DOHH2 (cell line): Measurements from ENCODE around the gene GAD1.

Experiments
- H3F3A ChIP-seq: fragments of 200-600 bp; sonication (generic), shearing (Covaris generic); 2 replicates; pipeline ENCODE4 v1.6.0; 2016; ENCODE audit warnings: antibody characterized with exemption, mild to moderate bottlenecking; ENCODE audit not compliant: control insufficient read depth, insufficient read depth
- H3K27ac ChIP-seq: fragments of 200-600 bp; sonication (generic); 2 replicates; pipeline ENCODE4 v1.5.1; 2014; ENCODE audit warnings: low read depth, mild to moderate bottlenecking, low read length, moderate library complexity
- H3K27me3 ChIP-seq: fragments of 200-600 bp; sonication (generic); 2 replicates; pipeline ENCODE4 v1.6.1; 2014; ENCODE audit warnings: mild to moderate bottlenecking, low read length, mixed read lengths; ENCODE audit not compliant: control insufficient read depth
- H3K36me3 ChIP-seq: fragments of 200-600 bp; sonication (generic); 2 replicates; pipeline ENCODE4 v1.6.1; 2014; ENCODE audit warnings: mild to moderate bottlenecking, low read length, moderate library complexity, mixed read lengths; ENCODE audit not compliant: control insufficient read depth
- H3K4me1 ChIP-seq: fragments of 200-600 bp; sonication (generic); 2 replicates; pipeline ENCODE4 v1.6.1; 2014; ENCODE audit warnings: mild to moderate bottlenecking, low read length, mixed read lengths; ENCODE audit not compliant: control insufficient read depth
- H3K4me2 ChIP-seq: fragments of 200-600 bp; sonication (generic); 2 replicates; pipeline ENCODE4 v1.6.0; 2014; ENCODE audit warnings: mild to moderate bottlenecking, low read length, moderate library complexity
- H3K4me3 ChIP-seq: fragments of 200-600 bp; sonication (generic); 2 replicates; pipeline ENCODE4 v1.5.1; 2014; ENCODE audit warnings: mild to moderate bottlenecking, low read length, mixed read lengths
- H3K79me2 ChIP-seq: fragments of 200-600 bp; sonication (generic); 2 replicates; pipeline ENCODE4 v1.6.1; 2014; ENCODE audit warnings: mild to moderate bottlenecking, low read length, mixed read lengths; ENCODE audit not compliant: control insufficient read depth
- H3K9me2 ChIP-seq: fragments of 200-600 bp; sonication (generic); replicated peaks from 2 replicates; pipeline ENCODE4 v1.6.1; 2014; ENCODE audit warnings: mild to moderate bottlenecking, low read length, mixed read lengths; ENCODE audit not compliant: control insufficient read depth
- H3K9me3 ChIP-seq: fragments of 200-600 bp; sonication (generic); 2 replicates; pipeline ENCODE4 v1.6.1; 2014; ENCODE audit warnings: antibody characterized with exemption, low read length, mixed read lengths; ENCODE audit not compliant: control insufficient read depth, insufficient read depth
- H4K20me1 ChIP-seq: fragments of 200-600 bp; sonication (generic); 2 replicates; pipeline ENCODE4 v1.6.0; 2014; ENCODE audit warnings: low read depth, mild to moderate bottlenecking, antibody characterized with exemption, low read length, moderate library complexity; ENCODE audit not compliant: control insufficient read depth, insufficient read depth
- CTCF ChIP-seq: fragments of 200-600 bp; sonication (generic); IDR thresholded peaks from one replicate; pipeline ENCODE4 v1.5.1; 2014; ENCODE audit warnings: antibody characterized with exemption, mild to moderate bottlenecking, low read depth, low read length; ENCODE audit not compliant: poor library complexity, severe bottlenecking
- EZH2phosphoT487 ChIP-seq: fragments of 200-600 bp; sonication (generic); IDR thresholded peaks from 2 replicates; pipeline ENCODE4 v1.6.1; 2017; ENCODE audit warnings: borderline replicate concordance, mild to moderate bottlenecking, antibody characterized with exemption, low read length, moderate library complexity, mixed read lengths

Gene GAD1

GRCh38 chr2:170848587-170848986 is 31.9 kb downstream of the GAD1 start:
- Histone ChIP-seq H3K9me2 (no peaks in the 10 kb centered on the region), H3K79me2 (no peaks in the 10 kb centered on the region), H3K27ac (no peak overlapping the region), H4K20me1 (no peaks in the 10 kb centered on the region), H3K4me1 (0 out of 2 replicates have a peak, but pooled peaks cover 2% of the 10 kb centered on the region), H3K4me3 (no peak overlapping the region), H3K4me2 (no peak overlapping the region), H3K36me3 (no peaks in the 10 kb centered on the region), H3F3A (no peaks in the 10 kb centered on the region), H3K9me3 (no peaks in the 10 kb centered on the region), H3K27me3 (0 out of 2 replicates have a peak, but pooled peaks cover 6% of the 10 kb centered on the region)
- no peak for TF ChIP-seq EZH2phosphoT487
- no peak for TF ChIP-seq CTCF

GRCh38 chr2:170850251-170850650 is 33.6 kb downstream of the GAD1 start:
- no peak for TF ChIP-seq CTCF
- TF ChIP-seq EZH2phosphoT487, result no peak
- no peaks in the 10 kb centered on the region for H3K79me2 ChIP-seq

GRCh38 chr2:170851635-170852034 is 34.9 kb downstream of the GAD1 start:
- no peaks in the 10 kb centered on the region for H3K9me2 ChIP-seq
- H4K20me1 ChIP-seq, result no peaks in the 10 kb centered on the region
- TF ChIP-seq EZH2phosphoT487, result no peak
- no peak for TF ChIP-seq CTCF
- H3F3A ChIP-seq, result no peaks in the 10 kb centered on the region
- H3K36me3 ChIP-seq, result no peaks in the 10 kb centered on the region
- H3K27ac ChIP-seq, result no peak overlapping the region
- no peaks in the 10 kb centered on the region for H3K27me3 ChIP-seq
- no peaks in the 10 kb centered on the region for H3K9me3 ChIP-seq
- no peak overlapping the region for H3K4me2 ChIP-seq
- H3K4me3 ChIP-seq, result no peak overlapping the region
- no peaks in the 10 kb centered on the region for H3K79me2 ChIP-seq
- H3K4me1 ChIP-seq, result no peaks in the 10 kb centered on the region

More at GRCh38 chr2:170850251-170850650, 33.6 kb downstream of the GAD1 start:
- H3K27me3 ChIP-seq, result no peaks in the 10 kb centered on the region
- H3K36me3 ChIP-seq, result no peaks in the 10 kb centered on the region
- H3K4me1 ChIP-seq, result no peaks in the 10 kb centered on the region
- no peak overlapping the region for H3K27ac ChIP-seq
- no peaks in the 10 kb centered on the region for H3F3A ChIP-seq
- H3K9me2 ChIP-seq, result no peaks in the 10 kb centered on the region
- no peaks in the 10 kb centered on the region for H3K9me3 ChIP-seq
- H4K20me1 ChIP-seq, result no peaks in the 10 kb centered on the region
- no peak overlapping the region for H3K4me2 ChIP-seq
- no peak overlapping the region for H3K4me3 ChIP-seq

GRCh38 chr2:170856066-170856465 is 39.4 kb downstream of the GAD1 start:
- no peak for TF ChIP-seq CTCF
- Histone ChIP-seq H3K27me3 (no peaks in the 10 kb centered on the region), H3K9me2 (no peaks in the 10 kb centered on the region), H3K36me3 (no peaks in the 10 kb centered on the region), H3K9me3 (no peaks in the 10 kb centered on the region), H3K79me2 (no peaks in the 10 kb centered on the region), H3F3A (no peaks in the 10 kb centered on the region), H3K4me1 (no peaks in the 10 kb centered on the region), H3K27ac (no peak overlapping the region), H3K4me2 (no peak overlapping the region), H3K4me3 (no peak overlapping the region), H4K20me1 (no peaks in the 10 kb centered on the region)
